Measurements from ENCODE around the gene UBE2QL1.

The UBE2QL1 gene

GRCh38 chr5:6475626-6476312 lies 27.1 kb downstream of the UBE2QL1 start:
- no peak for DNase-seq (ENCODE audit: low read depth in 3 of 3, low spot score in 1 of 3)

DNA sequence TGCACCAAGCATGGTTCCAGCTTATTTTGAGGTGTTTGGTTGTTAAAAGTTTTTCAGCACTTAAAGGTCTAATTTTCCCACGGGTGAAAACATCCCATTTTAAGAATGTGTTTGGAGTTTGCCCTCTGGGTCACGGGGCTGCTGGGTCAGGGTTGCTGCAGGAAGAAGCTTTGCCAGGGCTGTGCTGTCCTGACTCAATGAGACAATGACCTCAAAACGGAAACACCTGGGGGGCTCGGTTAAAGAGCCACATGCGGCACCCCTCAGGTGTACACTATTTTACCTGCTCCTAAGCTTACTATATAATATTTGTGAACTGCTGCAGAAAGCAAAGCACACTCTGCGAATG lies 27.6 kb downstream of the UBE2QL1 start:
- no peak for DNase-seq (ENCODE audit: low read depth in 3 of 3, low spot score in 1 of 3)

- DNase-seq (ENCODE audit: low read depth in 3 of 3, low spot score in 1 of 3) = no peak
These were observed 30.1 kb downstream of the UBE2QL1 start for GRCh38 chr5:6478793-6479192.

DNA sequence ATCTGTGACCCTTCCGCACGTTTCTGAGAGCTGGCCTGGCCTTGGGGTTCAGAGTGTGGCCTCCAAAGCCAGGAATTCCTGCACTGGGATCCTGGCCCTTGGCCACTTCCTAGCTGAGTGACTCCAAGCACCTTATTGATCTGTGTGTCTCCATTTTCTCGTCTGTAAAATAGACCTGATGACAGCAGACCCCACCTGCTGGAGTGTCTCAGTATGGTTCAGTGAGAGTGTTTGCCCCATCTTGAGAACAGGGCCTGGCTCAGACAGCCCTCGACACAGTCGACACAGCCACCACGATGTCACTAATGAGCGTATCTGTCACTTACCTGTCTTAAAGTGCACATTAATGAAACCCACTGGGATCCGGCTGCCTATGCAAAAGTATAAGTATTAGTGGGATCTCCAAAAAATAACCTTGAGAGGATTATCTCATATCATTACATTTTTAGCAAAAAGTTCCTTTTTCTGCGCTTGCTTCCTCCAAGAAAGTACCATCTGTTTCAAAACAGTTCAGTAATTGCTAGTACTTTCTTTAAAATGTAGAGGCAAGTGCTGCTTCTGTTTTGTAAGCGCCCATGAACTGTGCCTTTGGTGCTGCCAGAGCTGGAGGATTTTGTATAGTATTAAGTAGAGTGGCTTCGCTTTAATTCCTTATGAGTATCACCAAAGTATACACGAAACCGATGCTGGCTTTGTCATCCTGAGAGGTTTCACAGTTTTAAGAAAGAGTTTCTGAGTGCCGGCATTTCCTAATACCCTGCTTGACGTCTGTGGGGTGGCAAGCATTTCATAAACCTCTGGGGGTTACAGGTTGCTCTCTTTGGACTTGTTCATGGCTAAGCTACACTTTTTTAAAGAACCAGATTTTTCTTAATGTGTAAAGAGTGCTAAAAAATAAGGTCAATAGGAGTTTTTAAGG lies 31.7 kb downstream of the UBE2QL1 start:
- DNase-seq (ENCODE audit: low read depth in 3 of 3, low spot score in 1 of 3) = no peak

GRCh38 chr5:6482735-6483134 lies 34.1 kb downstream of the UBE2QL1 start:
- no peak for DNase-seq (ENCODE audit: low read depth in 3 of 3, low spot score in 1 of 3)

DNA sequence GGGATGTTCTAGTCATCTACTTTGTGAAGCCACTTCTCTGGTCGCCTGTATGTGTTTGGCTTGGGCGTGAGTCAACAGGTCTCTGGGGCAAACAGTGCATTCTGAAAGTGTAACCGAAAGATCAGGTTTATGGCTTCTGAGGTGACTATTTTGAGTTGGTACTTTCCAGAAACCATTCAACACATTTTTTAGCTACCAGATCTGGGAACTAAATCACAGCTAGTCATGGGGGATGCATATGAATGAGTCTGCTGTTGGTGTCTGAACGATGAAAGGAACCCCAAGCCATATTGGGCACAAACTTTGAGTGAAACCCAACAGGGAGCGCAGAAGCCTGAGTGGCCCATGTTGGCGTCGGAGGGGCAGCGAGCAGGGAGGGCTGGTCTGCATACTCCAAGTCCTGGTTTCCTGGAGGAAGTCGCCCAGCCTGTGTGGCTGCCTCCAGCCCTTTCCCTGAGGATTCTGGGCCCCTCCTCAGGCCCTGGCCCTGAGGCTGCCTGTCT lies 35.3 kb downstream of the UBE2QL1 start:
- no peak for DNase-seq (ENCODE audit: low read depth in 3 of 3, low spot score in 1 of 3)

DNA sequence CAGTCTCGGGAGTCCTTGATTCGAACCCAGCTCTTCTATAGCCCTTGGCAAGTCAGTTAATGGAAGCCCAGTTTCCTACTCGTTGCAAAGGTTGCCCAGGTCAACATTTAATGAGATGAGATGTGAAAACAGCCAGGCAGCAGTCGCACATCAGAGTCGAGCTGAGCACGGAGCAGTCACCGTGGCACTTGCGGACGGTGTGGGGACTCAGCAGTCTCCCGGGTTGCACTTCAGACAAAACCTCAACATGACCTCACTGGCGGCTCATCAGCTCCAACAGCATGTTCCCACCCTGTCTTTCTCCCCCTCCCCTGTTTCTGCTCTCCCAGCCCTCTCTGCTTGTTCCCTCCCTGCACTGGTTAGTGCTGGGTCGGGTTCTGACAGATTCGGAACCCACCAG lies 35.8 kb downstream of the UBE2QL1 start:
- no peak for DNase-seq (ENCODE audit: low read depth in 3 of 3, low spot score in 1 of 3)

DNA sequence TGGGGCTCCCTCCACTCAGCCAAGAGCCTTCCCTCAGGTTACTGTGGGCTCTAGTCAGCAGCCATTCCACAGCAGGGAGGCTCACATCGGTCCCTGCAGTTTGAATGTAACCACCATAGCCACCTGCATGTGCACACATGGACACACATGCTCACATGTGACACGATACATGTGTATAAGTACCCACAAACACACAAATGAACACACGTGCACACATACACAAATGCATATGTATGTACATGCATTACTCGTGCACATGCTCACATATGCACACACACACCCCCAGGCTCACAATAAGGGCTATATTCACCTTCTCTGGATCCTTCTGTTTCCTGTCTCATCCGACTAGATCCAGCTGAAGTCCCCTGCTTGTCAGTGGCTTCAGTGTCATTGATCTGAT lies 36.2 kb downstream of the UBE2QL1 start:
- no peak for DNase-seq (ENCODE audit: low read depth in 3 of 3, low spot score in 1 of 3)

DNA sequence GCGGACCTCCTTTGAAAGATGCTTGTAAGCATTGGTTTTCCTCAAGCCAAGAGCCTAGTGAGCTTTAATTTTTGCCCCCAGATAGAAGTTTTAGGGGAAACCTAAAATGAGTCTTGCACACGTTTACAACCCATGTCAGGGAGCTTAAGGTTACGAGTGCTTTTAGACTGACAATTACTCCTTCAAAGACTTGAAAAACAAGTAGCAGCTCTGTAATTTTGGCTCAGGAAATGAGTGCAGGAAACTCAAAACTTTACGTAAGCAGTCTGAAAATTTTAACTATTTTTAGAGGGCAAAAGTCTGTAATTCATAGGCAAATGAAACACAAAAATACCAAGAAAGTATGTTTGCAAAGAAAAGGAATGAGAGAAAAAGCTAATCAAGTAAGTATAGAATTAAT lies 36.8 kb downstream of the UBE2QL1 start:
- no peak for DNase-seq (ENCODE audit: low read depth in 3 of 3, low spot score in 1 of 3)

DNA sequence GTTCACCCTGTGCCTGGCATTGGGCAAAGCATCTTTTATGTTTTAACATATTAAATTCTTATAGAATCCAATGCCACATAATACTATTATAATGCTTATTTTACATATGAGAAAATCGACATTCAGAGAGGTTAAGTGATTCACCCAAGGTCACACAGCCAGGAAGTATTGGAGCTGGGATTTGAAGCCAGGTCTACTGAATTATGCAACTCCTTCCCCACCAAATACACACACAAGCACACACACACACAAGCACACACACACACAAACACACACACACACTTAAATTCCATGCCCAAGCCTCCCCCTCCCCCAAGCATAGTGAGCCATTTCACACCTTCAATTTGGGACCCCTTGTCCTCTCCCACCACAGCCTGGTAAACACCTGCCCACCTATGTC lies 37.4 kb downstream of the UBE2QL1 start:
- DNase-seq (ENCODE audit: low read depth in 3 of 3, low spot score in 1 of 3) = no peak

DNA sequence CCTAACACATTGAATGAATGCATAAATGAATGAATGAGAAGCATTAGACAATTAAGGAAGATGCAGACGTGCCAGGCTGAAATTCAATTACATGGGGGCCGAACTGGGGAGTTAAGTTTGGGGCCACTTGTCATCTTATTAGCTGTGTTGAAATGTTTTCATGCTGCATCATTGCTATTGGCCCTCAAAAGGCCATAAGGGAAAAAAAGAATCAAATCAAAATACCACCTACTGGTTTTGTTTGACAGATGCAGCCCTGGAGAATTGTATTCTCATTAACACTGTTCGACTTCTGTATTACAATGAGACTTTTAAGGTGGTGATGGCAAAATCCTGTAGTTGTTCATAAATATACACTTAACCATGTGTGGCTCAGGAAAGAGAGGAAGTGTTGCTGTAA lies 38.4 kb downstream of the UBE2QL1 start:
- DNase-seq (ENCODE audit: low read depth in 3 of 3, low spot score in 1 of 3) = no peak

- no peak for DNase-seq (ENCODE audit: low read depth in 3 of 3, low spot score in 1 of 3)
These were observed 39.4 kb downstream of the UBE2QL1 start for GRCh38 chr5:6488021-6488420.

- DNase-seq (ENCODE audit: low read depth in 3 of 3, low spot score in 1 of 3) = no peak
These were observed 41.1 kb downstream of the UBE2QL1 start for GRCh38 chr5:6489643-6490185.

- no peak for DNase-seq (ENCODE audit: low read depth in 3 of 3, low spot score in 1 of 3)
These were observed 41.6 kb downstream of the UBE2QL1 start for GRCh38 chr5:6490246-6490645.

GRCh38 chr5:6490693-6491092 lies 42.0 kb downstream of the UBE2QL1 start:
- DNase-seq (ENCODE audit: low read depth in 3 of 3, low spot score in 1 of 3) = no peak

GRCh38 chr5:6491196-6491918 lies 42.7 kb downstream of the UBE2QL1 start:
- DNase-seq (ENCODE audit: low read depth in 3 of 3, low spot score in 1 of 3) = no peak

- no peak for DNase-seq (ENCODE audit: low read depth in 3 of 3, low spot score in 1 of 3)
These were observed 43.2 kb downstream of the UBE2QL1 start for GRCh38 chr5:6491919-6492290.

DNA sequence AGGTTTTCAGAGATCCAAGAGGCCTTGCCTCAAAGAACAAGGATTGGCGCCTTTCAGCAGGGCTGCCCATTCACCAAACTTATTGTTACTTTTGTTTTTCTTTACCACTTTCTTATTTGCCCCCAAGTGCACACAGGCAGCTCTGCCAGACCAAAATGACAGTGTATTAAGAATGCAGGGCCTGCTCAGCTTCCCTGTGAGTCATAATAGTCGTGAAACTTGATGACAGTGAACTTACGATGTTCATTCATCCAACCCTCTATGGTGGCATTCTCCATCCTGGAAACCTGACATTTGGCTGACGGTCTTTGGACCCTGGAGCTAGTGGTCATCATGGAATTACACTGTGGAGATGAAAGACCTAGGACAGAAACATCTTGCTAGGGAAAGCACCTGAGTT lies 44.3 kb downstream of the UBE2QL1 start:
- no peak for DNase-seq (ENCODE audit: low read depth in 3 of 3, low spot score in 1 of 3)

DNA sequence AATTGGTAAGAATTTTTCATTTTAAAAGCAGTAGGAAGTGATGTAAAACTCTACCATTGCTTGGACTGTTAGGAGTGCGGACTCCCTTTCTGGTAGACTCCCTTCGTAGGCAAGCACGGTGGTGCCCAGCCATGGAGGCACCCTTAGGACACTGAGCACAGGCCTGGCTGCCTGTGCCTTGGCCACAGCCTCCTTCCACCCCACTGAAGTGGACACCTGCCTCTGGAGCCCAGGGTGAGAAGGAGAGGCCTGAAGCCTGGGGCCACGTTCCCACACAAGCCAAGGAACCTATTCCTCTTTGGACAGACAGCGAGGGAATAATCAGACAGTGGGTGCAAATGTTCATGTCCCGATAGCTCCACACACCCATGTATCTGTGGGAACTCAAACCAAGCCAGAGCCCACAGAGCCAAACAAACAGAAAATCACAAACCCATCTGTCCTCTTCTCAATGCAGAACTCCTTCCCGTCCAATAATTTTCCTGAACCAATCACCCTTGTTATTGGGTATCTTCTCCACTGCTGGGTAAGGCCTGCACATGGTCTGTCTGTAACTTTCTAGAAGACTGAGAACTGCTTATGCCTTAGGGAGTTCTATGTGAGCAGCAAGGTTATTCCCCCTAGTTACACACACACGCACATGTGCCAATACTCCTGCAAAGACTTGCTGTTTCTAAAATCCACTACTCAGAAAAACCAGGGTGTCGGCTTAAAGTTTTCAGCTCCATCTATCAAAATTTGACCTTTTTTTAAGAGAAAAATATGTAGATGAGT lies 45.2 kb downstream of the UBE2QL1 start:
- no peak for DNase-seq (ENCODE audit: low read depth in 3 of 3, low spot score in 1 of 3)

DNA sequence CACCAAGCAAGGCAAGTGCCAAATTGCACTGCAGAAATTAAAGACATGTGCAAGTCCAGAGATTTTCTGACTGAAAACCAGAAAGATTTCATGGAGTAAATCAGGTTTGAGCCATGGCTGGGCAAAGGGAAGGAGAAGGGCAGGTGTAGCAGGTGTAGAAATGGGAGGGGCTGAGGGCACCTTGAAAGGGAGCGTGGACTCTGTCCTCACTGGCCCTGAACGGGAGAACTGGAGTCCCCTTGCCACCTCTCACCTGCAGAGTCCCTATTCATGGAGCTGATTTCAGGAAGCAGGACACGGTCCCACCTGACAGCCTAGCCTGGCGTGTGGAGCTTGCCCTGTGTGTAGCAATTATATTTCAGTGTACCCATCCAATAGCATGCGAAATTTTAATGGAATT lies 46.3 kb downstream of the UBE2QL1 start:
- no peak for DNase-seq (ENCODE audit: low read depth in 3 of 3, low spot score in 1 of 3)

Data from stimulated activated CD4-positive, alpha-beta T cell treated with anti-CD3 and anti-CD28 coated beads, TNF-alpha, amount 100 ng/mL, for 1 hour (primary cell).